Measurements from ENCODE around the gene ABCA2. TPM values are rescaled to one million over a fixed set of nuclear protein-coding genes. Genes with fewer than 3 reads are reported as not detected.

The ABCA2 gene
- total and polyA plus RNA-seq, 4 donors = 13.4 to 39.0 (median 16.5) TPM

- H3K27me3 ChIP-seq (ENCODE audit: control insufficient read depth in 3 of 3, insufficient read depth in 3 of 3, low read length in 2 of 3) = peaks cover 5 to 27% (median 14%) of the 10 kb centered on the region in 3 donors
- H3K27ac ChIP-seq (ENCODE audit: low read depth in 1 of 2, low read length in 1 of 2) = no peak overlapping the region
- no peak for DNase-seq
- no peak overlapping the region for H3K9ac ChIP-seq (ENCODE audit: insufficient read depth in 1 of 2, low read length in 2 of 2)
- H3K36me3 ChIP-seq (ENCODE audit: control insufficient read depth in 4 of 4, insufficient read depth in 4 of 4, low read length in 4 of 4) = no peaks in the 10 kb centered on the region
- WGBS, 2 donors = 85 to 87% methylated on average over 11 of the region's 11 CpGs
- peaks cover 0 to 5% (median 0%) of the 10 kb centered on the region in 4 donors for H3K9me3 ChIP-seq (ENCODE audit: control insufficient read depth in 4 of 4, insufficient read depth in 3 of 4, low read length in 3 of 4)
- ATAC-seq (ENCODE audit: insufficient read depth, low FRiP score) = no peak
- H3K4me1 ChIP-seq (ENCODE audit: control insufficient read depth in 5 of 5, insufficient read depth in 5 of 5, low read length in 5 of 5) = peaks cover 0 to 14% (median 6%) of the 10 kb centered on the region in 5 donors
- TF ChIP-seq CTCF (IDR thresholded peaks at IDR 0.05; ENCODE audit: control extremely low read depth, extremely low read depth) = no peak
- no peak overlapping the region for H3K4me3 ChIP-seq
Measured at GRCh38 chr9:136983656-136984314, 44.3 kb downstream of the ABCA2 start.

GRCh38 chr9:136983167-136983566, 44.9 kb downstream of the ABCA2 start:
- ATAC-seq (ENCODE audit: insufficient read depth, low FRiP score) (no peak), DNase-seq (no peak)
- Histone ChIP-seq H3K9me3 (ENCODE audit: control insufficient read depth in 4 of 4, insufficient read depth in 3 of 4, low read length in 3 of 4) (peaks cover 0 to 5% (median 0%) of the 10 kb centered on the region in 4 donors), H3K27ac (ENCODE audit: low read depth in 1 of 2, low read length in 1 of 2) (no peak overlapping the region), H3K36me3 (ENCODE audit: control insufficient read depth in 4 of 4, insufficient read depth in 4 of 4, low read length in 4 of 4) (no peaks in the 10 kb centered on the region), H3K27me3 (ENCODE audit: control insufficient read depth in 3 of 3, insufficient read depth in 3 of 3, low read length in 2 of 3) (peaks cover 5 to 27% (median 14%) of the 10 kb centered on the region in 3 donors), H3K4me1 (ENCODE audit: control insufficient read depth in 5 of 5, insufficient read depth in 5 of 5, low read length in 5 of 5) (peaks cover 0 to 15% (median 6%) of the 10 kb centered on the region in 5 donors), H3K9ac (ENCODE audit: insufficient read depth in 1 of 2, low read length in 2 of 2) (no peak overlapping the region), H3K4me3 (no peak overlapping the region)
- 70 to 81% methylated on average over 9 of the region's 9 CpGs for WGBS, 2 donors
- no peak for TF ChIP-seq CTCF (IDR thresholded peaks at IDR 0.05; ENCODE audit: control extremely low read depth, extremely low read depth)

- ATAC-seq (ENCODE audit: insufficient read depth, low FRiP score) = no peak
- peaks cover 5 to 27% (median 14%) of the 10 kb centered on the region in 3 donors for H3K27me3 ChIP-seq (ENCODE audit: control insufficient read depth in 3 of 3, insufficient read depth in 3 of 3, low read length in 2 of 3)
- WGBS, 2 donors = 75 to 85% methylated on average over 17 to 18 of the region's 18 CpGs
- TF ChIP-seq CTCF (IDR thresholded peaks at IDR 0.05; ENCODE audit: control extremely low read depth, extremely low read depth) = no peak
- no peak within 1 kb of the TSS for H3K4me3 ChIP-seq
- H3K27ac ChIP-seq (ENCODE audit: low read depth in 1 of 2, low read length in 1 of 2) = peak within 1 kb of the TSS; percentile 45 to 83
- DNase-seq = no peak
- peaks cover 0 to 18% (median 10%) of the 10 kb centered on the region in 5 donors for H3K4me1 ChIP-seq (ENCODE audit: control insufficient read depth in 5 of 5, insufficient read depth in 5 of 5, low read length in 5 of 5)
- H3K9ac ChIP-seq (ENCODE audit: insufficient read depth in 1 of 2, low read length in 2 of 2) = no peak within 1 kb of the TSS
- no peaks in the 10 kb centered on the region for H3K36me3 ChIP-seq (ENCODE audit: control insufficient read depth in 4 of 4, insufficient read depth in 4 of 4, low read length in 4 of 4)
- H3K9me3 ChIP-seq (ENCODE audit: control insufficient read depth in 4 of 4, insufficient read depth in 3 of 4, low read length in 3 of 4) = peaks cover 0 to 5% (median 0%) of the 10 kb centered on the region in 4 donors
Measured at GRCh38 chr9:136982232-136983051, 45.6 kb downstream of the ABCA2 start, which contains the start of gene LCNL1. Gene LCNL1, plus strand, starts transcription at chr9:136982993. Its CDS starts 594 bp downstream, at chr9:136983587.
